Left lung (tissue), 8 donors: ENCODE measurements around the gene JUN. TPM values are rescaled to one million over a fixed set of nuclear protein-coding genes. Genes with fewer than 3 reads are reported as not detected.

ENCODE experiments used
- polyA plus RNA-seq, 6 donors: library from polyadenylated mRNA; unstranded; fragments of 120-200 nt; gene quantifications; one replicate each; pipeline ENCODE4 v1.2.1, GENCODE V29; 2013; ENCODE audit not compliant: insufficient read length in 6 of 6
- total RNA-seq, 2 donors: library from RNA; stranded (reverse); fragmentation: NEBNext Ultra II Directional; extraction: Animal tissue kit (Norgen Biotek cat#: 25700); gene quantifications; one replicate each; pipeline ENCODE4 v1.2.1, GENCODE V29; 2021
- donor health status: DM: no; HTN: yes; CAD: no.
- donor health status: DM: no; HTN: no; CAD: no.

JUN gene
- total and polyA plus RNA-seq, 8 donors = 83.2 to 705 (median 174) TPM

Other genes starting within 250 kb of the JUN start
- gene OMA1, start 237.3 kb downstream of the JUN start, total RNA-seq = 10 to 100 TPM; 26.4 to 28.3 TPM
- 10 to 100 TPM; 20.5 to 27.8 (median 24.9) TPM for gene OMA1, start 237.3 kb downstream of the JUN start, polyA plus RNA-seq
- 100 to 1,000 TPM; 130 to 171 TPM for gene TACSTD2, start 206.8 kb downstream of the JUN start, total RNA-seq
- 10 to 100 TPM in 3 of 6 donors, 1 to 10 TPM in 3; 6.0 to 16.5 (median 10.3) TPM for gene TACSTD2, start 206.8 kb downstream of the JUN start, polyA plus RNA-seq
- 10 to 100 TPM; 25.8 to 28.1 TPM for gene MYSM1, start 84.0 kb downstream of the JUN start, total RNA-seq
- gene MYSM1, start 84.0 kb downstream of the JUN start, polyA plus RNA-seq = 10 to 100 TPM; 43.7 to 63.9 (median 59.8) TPM